Measurements from ENCODE around the gene PNN. TPM values are rescaled to one million over a fixed set of nuclear protein-coding genes. Genes with fewer than 3 reads are reported as not detected.

Gene PNN
- total RNA-seq, 4 donors from 2014 or later, result 19.6 to 43.1 (median 37.1) TPM

DNA sequence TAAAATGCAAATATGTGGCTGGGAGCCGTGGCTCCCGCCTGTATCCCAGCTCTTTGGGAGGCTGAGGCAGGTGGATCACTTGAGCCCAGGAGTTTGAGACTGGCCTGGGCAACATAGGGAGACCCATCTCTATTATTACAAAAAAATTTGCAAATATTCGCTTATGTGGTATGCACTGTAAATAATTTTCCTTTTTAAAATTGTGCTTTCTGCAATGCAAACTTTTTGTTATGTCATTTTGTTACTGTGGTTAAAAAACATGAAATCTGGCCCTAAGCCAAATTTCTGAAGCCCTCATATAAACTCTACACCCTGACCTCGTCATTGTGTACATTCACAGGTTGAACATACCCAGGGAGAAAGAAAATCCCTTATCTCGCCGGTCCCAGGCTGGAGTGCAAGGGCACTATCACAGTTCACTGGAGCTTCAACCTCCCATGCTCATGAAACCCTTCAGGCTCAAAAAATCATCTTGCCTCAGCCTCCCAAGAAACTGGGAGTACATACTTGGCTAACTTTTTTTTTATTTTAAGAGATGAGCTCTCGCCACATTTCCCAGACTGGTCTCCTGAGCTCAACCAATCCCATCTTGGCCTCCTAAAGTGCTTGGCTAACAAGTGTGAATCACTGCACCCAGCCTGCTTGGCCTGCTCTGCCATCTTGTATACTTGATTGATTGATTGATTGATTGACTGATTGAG is 29.6 kb upstream of the PNN start:
- no peaks in the 10 kb centered on the region for H3K9me3 ChIP-seq
- no peak overlapping the region for H3K4me3 ChIP-seq
- no peaks in the 10 kb centered on the region for H3K27me3 ChIP-seq
- no peak for ATAC-seq
- H3K4me1 ChIP-seq, result no peaks in the 10 kb centered on the region
- peaks cover 0 to 82% of the 10 kb centered on the region in 2 donors for H3K36me3 ChIP-seq
- no peak overlapping the region for H3K27ac ChIP-seq
- WGBS, 2 donors (ENCODE audit: low coverage in 1 of 2), result 62 to 78% methylated on average over 6 of the region's 7 CpGs
- TF ChIP-seq POLR2A (IDR thresholded peaks at IDR 0.05) (no peak), EP300 (IDR thresholded peaks at IDR 0.05) (no peak), POLR2AphosphoS5 (IDR thresholded peaks at IDR 0.05) (no peak)
- TF ChIP-seq, protein P1, sequence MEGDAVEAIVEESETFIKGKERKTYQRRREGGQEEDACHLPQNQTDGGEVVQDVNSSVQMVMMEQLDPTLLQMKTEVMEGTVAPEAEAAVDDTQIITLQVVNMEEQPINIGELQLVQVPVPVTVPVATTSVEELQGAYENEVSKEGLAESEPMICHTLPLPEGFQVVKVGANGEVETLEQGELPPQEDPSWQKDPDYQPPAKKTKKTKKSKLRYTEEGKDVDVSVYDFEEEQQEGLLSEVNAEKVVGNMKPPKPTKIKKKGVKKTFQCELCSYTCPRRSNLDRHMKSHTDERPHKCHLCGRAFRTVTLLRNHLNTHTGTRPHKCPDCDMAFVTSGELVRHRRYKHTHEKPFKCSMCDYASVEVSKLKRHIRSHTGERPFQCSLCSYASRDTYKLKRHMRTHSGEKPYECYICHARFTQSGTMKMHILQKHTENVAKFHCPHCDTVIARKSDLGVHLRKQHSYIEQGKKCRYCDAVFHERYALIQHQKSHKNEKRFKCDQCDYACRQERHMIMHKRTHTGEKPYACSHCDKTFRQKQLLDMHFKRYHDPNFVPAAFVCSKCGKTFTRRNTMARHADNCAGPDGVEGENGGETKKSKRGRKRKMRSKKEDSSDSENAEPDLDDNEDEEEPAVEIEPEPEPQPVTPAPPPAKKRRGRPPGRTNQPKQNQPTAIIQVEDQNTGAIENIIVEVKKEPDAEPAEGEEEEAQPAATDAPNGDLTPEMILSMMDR (IDR thresholded peaks at IDR 0.05), result no peak

DNA sequence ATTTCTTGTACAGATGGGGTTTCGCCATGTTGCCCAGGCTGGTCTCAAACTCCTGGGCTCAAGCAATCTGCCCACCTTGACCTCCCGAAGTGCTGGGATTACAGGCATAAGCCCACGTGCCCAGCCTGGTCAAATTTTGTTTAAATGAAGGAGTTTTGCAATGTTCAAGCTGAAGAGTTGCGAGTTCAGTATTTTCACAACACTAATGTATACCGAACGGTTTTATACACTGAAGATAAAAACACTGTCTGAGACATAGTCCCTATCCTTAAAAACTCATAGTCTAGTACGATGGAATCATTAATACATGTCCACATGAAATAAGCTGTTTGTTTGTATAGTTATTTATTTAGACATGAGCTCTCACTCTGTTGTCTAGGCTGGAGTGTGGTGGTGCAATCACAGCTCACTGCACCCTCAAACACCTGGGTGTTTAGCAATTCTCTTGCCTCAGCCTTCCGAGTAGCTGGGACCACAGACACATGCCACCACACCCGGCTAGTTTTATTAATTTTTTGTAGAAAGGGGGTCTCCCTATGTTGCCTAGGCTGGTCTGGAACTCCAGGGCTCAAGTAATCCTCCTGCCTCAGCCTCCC is 20.4 kb upstream of the PNN start:
- Histone ChIP-seq H3K36me3 (peaks cover 5 to 90% of the 10 kb centered on the region in 2 donors), H3K27me3 (no peaks in the 10 kb centered on the region), H3K4me1 (no peaks in the 10 kb centered on the region), H3K9me3 (no peaks in the 10 kb centered on the region), H3K4me3 (no peak overlapping the region), H3K27ac (no peak overlapping the region)
- no peak for ATAC-seq
- TF ChIP-seq, protein P1 (IDR thresholded peaks at IDR 0.05), result no peak
- TF ChIP-seq POLR2A (IDR thresholded peaks at IDR 0.05) (no peak), POLR2AphosphoS5 (IDR thresholded peaks at IDR 0.05) (no peak), EP300 (IDR thresholded peaks at IDR 0.05) (no peak)
- WGBS, 2 donors (ENCODE audit: low coverage in 1 of 2), result 93% methylated on average over 9 of the region's 9 CpGs

DNA sequence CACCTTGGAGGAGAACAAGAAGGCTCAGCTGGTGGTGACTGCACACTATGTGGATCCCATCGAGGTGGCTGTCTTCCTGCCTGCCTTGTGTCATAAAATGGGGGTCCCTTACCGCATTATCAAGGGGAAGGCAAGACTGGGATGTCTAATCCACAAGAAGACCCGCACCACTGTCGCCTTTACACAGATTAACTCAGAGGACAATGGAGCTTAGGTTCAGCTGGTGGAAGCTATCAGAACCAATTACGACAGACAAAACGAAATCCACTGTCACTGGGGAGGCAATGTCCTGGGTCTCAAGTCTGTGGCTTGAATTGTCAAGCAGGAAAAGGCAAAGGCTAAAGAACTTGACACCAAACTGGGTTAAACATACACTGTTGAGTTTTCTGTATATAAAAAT is 17.6 kb upstream of the PNN start:
- H3K4me3 ChIP-seq, result no peak overlapping the region
- TF ChIP-seq POLR2AphosphoS5 (IDR thresholded peaks at IDR 0.05) (no peak), EP300 (IDR thresholded peaks at IDR 0.05) (no peak), POLR2A (IDR thresholded peaks at IDR 0.05) (no peak)
- TF ChIP-seq, protein P1 (IDR thresholded peaks at IDR 0.05), result no peak
- WGBS, 2 donors (ENCODE audit: low coverage in 1 of 2), result 93 to 100% methylated on average over 2 of the region's 6 CpGs
- no peaks in the 10 kb centered on the region for H3K4me1 ChIP-seq
- H3K27ac ChIP-seq, result no peak overlapping the region
- ATAC-seq, result no peak
- H3K36me3 ChIP-seq, result peaks cover 0 to 87% of the 10 kb centered on the region in 2 donors
- H3K9me3 ChIP-seq, result no peaks in the 10 kb centered on the region
- no peaks in the 10 kb centered on the region for H3K27me3 ChIP-seq

DNA sequence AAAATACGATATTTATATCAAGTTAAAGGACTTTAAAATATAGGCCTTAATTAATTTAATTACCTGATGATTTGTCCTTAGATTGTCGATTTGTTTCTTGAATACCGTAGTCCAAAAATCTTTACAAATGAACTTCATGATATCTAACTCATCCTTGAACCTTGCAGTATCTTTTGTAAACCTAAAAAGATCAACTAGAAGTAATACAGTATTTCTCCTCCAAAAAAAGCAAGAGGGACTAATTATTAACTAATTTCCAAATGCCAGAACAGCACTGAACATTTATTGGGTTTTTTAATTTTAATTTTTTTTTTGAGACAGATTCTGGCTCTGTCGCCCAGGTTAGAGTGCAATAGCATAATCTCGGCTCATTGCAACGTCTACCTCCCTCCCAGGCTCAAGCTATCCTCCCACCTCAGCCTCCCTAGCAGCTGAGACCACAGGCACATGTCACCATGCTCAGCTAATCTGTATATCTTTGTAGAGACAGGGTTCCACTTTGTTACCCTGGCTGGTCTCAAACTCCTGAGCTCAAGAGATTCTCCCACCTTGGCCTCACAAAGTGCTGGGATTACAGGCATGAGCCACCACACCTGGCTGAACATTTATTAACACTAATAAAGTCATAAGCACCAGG is 16.7 kb upstream of the PNN start:
- Histone ChIP-seq H3K9me3 (no peaks in the 10 kb centered on the region), H3K27ac (no peak overlapping the region), H3K4me3 (no peak overlapping the region), H3K4me1 (no peaks in the 10 kb centered on the region), H3K36me3 (peaks cover 0 to 85% of the 10 kb centered on the region in 2 donors), H3K27me3 (no peaks in the 10 kb centered on the region)
- WGBS, 2 donors (ENCODE audit: low coverage in 1 of 2), result 82 to 92% methylated on average over 5 to 6 of the region's 6 CpGs
- no peak for ATAC-seq
- TF ChIP-seq POLR2A (IDR thresholded peaks at IDR 0.05) (no peak), EP300 (IDR thresholded peaks at IDR 0.05) (no peak), POLR2AphosphoS5 (IDR thresholded peaks at IDR 0.05) (no peak)
- TF ChIP-seq, protein P1 (IDR thresholded peaks at IDR 0.05), result no peak

Data from gastroesophageal sphincter (tissue), 4 donors.